Karpas-422 (cell line): ENCODE measurements around the gene PRTFDC1. TPM values are rescaled to one million over a fixed set of nuclear protein-coding genes. Genes with fewer than 3 reads are reported as not detected.

Experiments used
- DNase-seq: peaks from one replicate; pipeline ENCODE4 v3.0.0-alpha.2; 2015
- H2AFZ ChIP-seq: fragments of 200-600 bp; sonication (generic); 2 replicates; pipeline ENCODE4 v1.6.1; 2014; ENCODE audit warnings: antibody characterized with exemption, low read length, mixed read lengths
- H3K27ac ChIP-seq: fragments of 200-600 bp; sonication (generic); 2 replicates; pipeline ENCODE4 v1.5.1; 2014; ENCODE audit warnings: mild to moderate bottlenecking, low read length, moderate library complexity
- H3K27me3 ChIP-seq: fragments of 200-600 bp; sonication (generic); 2 replicates; pipeline ENCODE4 v1.6.1; 2014; ENCODE audit warnings: low read length, mixed read lengths
- H3K36me3 ChIP-seq: fragments of 200-600 bp; sonication (generic); 2 replicates; pipeline ENCODE4 v1.6.1; 2014; ENCODE audit warnings: low read length, mixed read lengths; ENCODE audit not compliant: insufficient read depth
- H3K4me1 ChIP-seq: fragments of 200-600 bp; sonication (generic); 2 replicates; pipeline ENCODE4 v1.6.1; 2014; ENCODE audit warnings: mild to moderate bottlenecking, low read length, mixed read lengths
- H3K4me2 ChIP-seq: fragments of 200-600 bp; sonication (generic); 2 replicates; pipeline ENCODE4 v1.6.1; 2014; ENCODE audit warnings: low read length, low read depth, mild to moderate bottlenecking; ENCODE audit not compliant: poor library complexity, severe bottlenecking
- H3K4me3 ChIP-seq: fragments of 200-600 bp; sonication (generic); 2 replicates; pipeline ENCODE4 v1.5.1; 2014; ENCODE audit warnings: mild to moderate bottlenecking, antibody characterized with exemption, low read length, mixed read lengths
- H3K79me2 ChIP-seq: fragments of 200-600 bp; sonication (generic); 2 replicates; pipeline ENCODE4 v1.6.1; 2014; ENCODE audit warnings: mild to moderate bottlenecking, low read length, mixed read lengths
- H3K9ac ChIP-seq: fragments of 200-600 bp; sonication (generic); 2 replicates; pipeline ENCODE4 v1.6.0; 2014; ENCODE audit warnings: low read length
- H3K9me2 ChIP-seq: fragments of 200-600 bp; sonication (generic), shearing (Covaris generic); replicated peaks from 2 replicates; pipeline ENCODE4 v1.6.0; 2014; ENCODE audit warnings: mild to moderate bottlenecking, low read length, moderate library complexity; ENCODE audit not compliant: insufficient read depth
- H3K9me3 ChIP-seq: fragments of 300-700, 200-600 bp; sonication (generic); 2 replicates; pipeline ENCODE4 v1.6.1; 2014; ENCODE audit warnings: low read length, mixed read lengths
- H4K20me1 ChIP-seq: fragments of 200-600 bp; sonication (generic); 2 replicates; pipeline ENCODE4 v1.6.1; 2014; ENCODE audit warnings: mild to moderate bottlenecking, antibody characterized with exemption, low read length, low read depth; ENCODE audit not compliant: insufficient read depth
- total RNA-seq: library from RNA; depleted of rRNA; stranded (reverse); fragments of >200 nt; shearing (Covaris generic); gene quantifications from 2 replicates; pipeline ENCODE4 v1.2.3, GENCODE V29; 2014; ENCODE audit warnings: low replicate concordance

Gene PRTFDC1
- total RNA-seq, 1 experiment from 2014 or later = not detected

DNA sequence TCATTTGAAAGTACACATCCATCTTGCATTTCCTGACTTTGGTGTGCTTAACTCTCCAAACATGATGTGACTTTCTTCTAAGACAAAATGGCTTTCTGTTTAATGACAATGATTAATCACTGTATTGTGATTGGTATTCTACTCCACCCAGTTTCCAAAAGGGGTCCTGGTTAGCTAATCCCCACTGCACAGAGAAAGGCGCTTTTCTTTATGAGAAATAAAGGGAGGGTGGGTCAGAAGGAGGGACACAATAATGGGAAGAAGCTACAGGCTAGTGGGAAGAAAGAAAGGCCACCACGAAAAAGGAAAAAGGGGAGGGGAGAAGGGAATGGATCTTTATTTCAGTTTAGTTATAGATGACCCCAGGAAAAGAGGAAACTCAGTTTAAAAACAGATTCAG lies 69.2 kb downstream of the PRTFDC1 start:
- H3K79me2 ChIP-seq = no peaks in the 10 kb centered on the region
- no peak overlapping the region for H3K27ac ChIP-seq
- H3K4me3 ChIP-seq = no peak overlapping the region
- H3K4me2 ChIP-seq = no peak overlapping the region
- no peaks in the 10 kb centered on the region for H3K9me2 ChIP-seq
- no peaks in the 10 kb centered on the region for H4K20me1 ChIP-seq
- H3K27me3 ChIP-seq = no peaks in the 10 kb centered on the region
- peaks cover 4% of the 10 kb centered on the region for H3K9me3 ChIP-seq
- no peak overlapping the region for H3K9ac ChIP-seq
- no peaks in the 10 kb centered on the region for H3K36me3 ChIP-seq
- no peak for DNase-seq
- no peak overlapping the region for H2AFZ ChIP-seq
- no peaks in the 10 kb centered on the region for H3K4me1 ChIP-seq

- H3K79me2 ChIP-seq = no peaks in the 10 kb centered on the region
- no peak overlapping the region for H2AFZ ChIP-seq
- H3K4me1 ChIP-seq = no peaks in the 10 kb centered on the region
- H3K4me2 ChIP-seq = no peak overlapping the region
- H3K9me2 ChIP-seq = no peaks in the 10 kb centered on the region
- no peak for DNase-seq
- H3K4me3 ChIP-seq = no peak overlapping the region
- peaks cover 6% of the 10 kb centered on the region for H3K9me3 ChIP-seq
- H3K9ac ChIP-seq = no peak overlapping the region
- H4K20me1 ChIP-seq = no peaks in the 10 kb centered on the region
- no peak overlapping the region for H3K27ac ChIP-seq
- no peaks in the 10 kb centered on the region for H3K27me3 ChIP-seq
- H3K36me3 ChIP-seq = no peaks in the 10 kb centered on the region
Observed at GRCh38 chr10:24882047-24882698, 70.2 kb downstream of the PRTFDC1 start.

DNA sequence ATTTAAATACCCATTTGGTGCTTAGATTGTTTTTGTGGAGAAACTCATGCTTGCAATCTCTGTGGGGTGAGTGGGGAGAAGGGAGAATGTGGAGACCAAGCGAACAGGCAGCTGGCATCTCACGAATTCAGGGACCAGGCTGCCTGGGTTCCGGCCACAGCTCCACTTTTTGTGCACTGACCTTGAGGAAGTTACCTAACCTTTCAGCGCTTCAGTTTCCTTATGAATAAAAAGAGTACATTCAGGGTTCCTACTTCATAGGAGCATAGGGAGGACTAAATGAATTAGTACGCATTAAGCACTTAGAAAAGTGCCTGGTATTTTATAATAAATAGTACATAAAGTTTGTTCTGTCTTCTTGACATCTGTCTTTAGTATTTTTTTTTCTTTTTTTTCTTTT lies 72.5 kb downstream of the PRTFDC1 start:
- Histone ChIP-seq H3K4me1 (no peaks in the 10 kb centered on the region), H3K79me2 (no peaks in the 10 kb centered on the region), H3K9me3 (peaks cover 13% of the 10 kb centered on the region), H3K27ac (no peak overlapping the region), H3K4me2 (no peak overlapping the region), H4K20me1 (no peaks in the 10 kb centered on the region), H3K36me3 (no peaks in the 10 kb centered on the region), H3K4me3 (no peak overlapping the region), H2AFZ (no peak overlapping the region), H3K9ac (no peak overlapping the region), H3K9me2 (no peaks in the 10 kb centered on the region), H3K27me3 (no peaks in the 10 kb centered on the region)
- DNase-seq = no peak

- no peak overlapping the region for H3K27ac ChIP-seq
- no peaks in the 10 kb centered on the region for H3K27me3 ChIP-seq
- H3K36me3 ChIP-seq = no peaks in the 10 kb centered on the region
- H3K9me2 ChIP-seq = no peaks in the 10 kb centered on the region
- DNase-seq = no peak
- peaks cover 22% of the 10 kb centered on the region for H3K9me3 ChIP-seq
- no peaks in the 10 kb centered on the region for H3K4me1 ChIP-seq
- no peak overlapping the region for H3K4me2 ChIP-seq
- H3K4me3 ChIP-seq = no peak overlapping the region
- H4K20me1 ChIP-seq = no peaks in the 10 kb centered on the region
- H2AFZ ChIP-seq = no peak overlapping the region
- no peaks in the 10 kb centered on the region for H3K79me2 ChIP-seq
- H3K9ac ChIP-seq = no peak overlapping the region
Observed at GRCh38 chr10:24874133-24874532, 78.3 kb downstream of the PRTFDC1 start.

DNA sequence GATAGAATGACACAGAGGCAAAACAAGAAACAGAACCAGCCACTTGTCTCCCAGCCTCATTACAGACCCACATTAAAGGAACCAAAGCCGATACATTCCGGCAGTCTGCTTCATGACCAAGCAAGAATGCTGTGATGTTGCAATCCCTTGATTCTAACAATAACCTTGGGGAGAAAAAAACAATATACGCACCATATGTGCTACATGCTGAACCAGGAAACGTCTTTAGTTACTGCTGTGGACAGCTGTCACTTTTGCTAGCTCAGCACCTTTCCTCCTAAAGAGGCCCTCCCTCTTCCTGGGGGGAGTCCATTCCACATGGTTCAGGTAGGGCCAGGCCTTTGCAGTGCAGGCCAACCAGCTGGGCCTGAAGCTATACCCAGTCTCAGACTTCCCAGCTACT lies 79.1 kb downstream of the PRTFDC1 start:
- Histone ChIP-seq H3K27ac (no peak overlapping the region), H2AFZ (no peak overlapping the region), H3K9me3 (peaks cover 23% of the 10 kb centered on the region), H3K27me3 (no peaks in the 10 kb centered on the region), H4K20me1 (no peaks in the 10 kb centered on the region), H3K4me3 (no peak overlapping the region), H3K79me2 (no peaks in the 10 kb centered on the region), H3K9ac (no peak overlapping the region), H3K4me1 (no peaks in the 10 kb centered on the region), H3K4me2 (no peak overlapping the region), H3K36me3 (no peaks in the 10 kb centered on the region), H3K9me2 (no peaks in the 10 kb centered on the region)
- DNase-seq = no peak

DNA sequence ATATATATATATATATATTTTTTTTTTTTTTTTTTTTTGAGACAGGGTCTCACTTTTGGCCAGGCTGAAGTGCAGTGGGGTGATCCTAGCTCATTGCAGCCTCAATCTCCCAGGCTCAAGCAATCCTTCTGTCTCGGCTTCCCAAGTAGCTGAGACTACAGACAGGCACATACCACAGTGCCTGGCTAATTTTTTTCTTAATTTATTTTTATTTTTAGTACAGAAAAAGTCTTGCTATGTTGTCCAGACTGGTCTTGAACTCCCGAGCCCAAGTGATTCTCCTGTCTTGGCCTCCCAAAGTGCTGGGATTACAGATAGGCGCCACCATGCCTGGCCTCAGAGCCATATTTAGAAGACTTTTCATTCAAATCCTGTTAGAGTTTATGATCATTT lies 79.6 kb downstream of the PRTFDC1 start:
- Histone ChIP-seq H3K9ac (no peak overlapping the region), H3K79me2 (no peaks in the 10 kb centered on the region), H3K4me3 (no peak overlapping the region), H3K27me3 (no peaks in the 10 kb centered on the region), H3K9me2 (no peaks in the 10 kb centered on the region), H3K4me1 (no peaks in the 10 kb centered on the region), H4K20me1 (no peaks in the 10 kb centered on the region), H3K4me2 (no peak overlapping the region), H3K36me3 (no peaks in the 10 kb centered on the region), H3K27ac (no peak overlapping the region), H3K9me3 (peaks cover 26% of the 10 kb centered on the region), H2AFZ (no peak overlapping the region)
- DNase-seq = no peak

DNA sequence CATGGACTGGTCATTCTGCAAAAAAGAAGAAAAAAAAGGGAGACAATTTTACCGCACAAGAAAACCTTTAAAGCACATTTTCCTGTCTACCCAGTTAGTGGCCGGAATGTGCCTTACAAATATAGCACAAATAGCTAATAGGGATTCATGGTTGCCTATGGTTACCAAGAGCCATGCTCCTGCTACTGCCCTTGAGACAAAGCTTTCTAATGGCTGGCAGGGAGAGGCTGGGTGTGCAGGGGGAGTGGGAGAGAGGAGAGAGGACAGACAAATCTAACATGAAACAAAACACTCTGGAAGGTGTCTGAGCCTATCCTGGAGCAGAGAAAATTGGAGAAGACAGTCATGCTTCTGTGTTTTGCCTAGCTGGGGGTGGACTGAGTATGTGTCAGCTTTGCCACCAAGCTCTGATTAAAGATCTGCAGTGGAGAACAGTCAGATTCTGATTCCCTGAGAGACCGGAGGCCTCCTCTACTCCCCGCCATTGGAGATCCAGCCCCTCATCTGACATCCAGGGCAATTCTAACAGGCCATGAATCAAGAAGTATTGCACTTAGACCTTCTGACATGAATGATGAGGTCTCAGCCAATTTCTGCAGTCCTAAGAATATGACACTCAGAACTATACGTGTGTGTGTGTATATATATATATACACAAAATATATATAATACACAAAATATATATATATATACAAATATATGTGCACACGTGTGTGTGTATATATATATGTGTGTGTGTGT lies 80.2 kb downstream of the PRTFDC1 start:
- Histone ChIP-seq H3K36me3 (no peaks in the 10 kb centered on the region), H3K4me1 (no peaks in the 10 kb centered on the region), H3K9me3 (peaks cover 24% of the 10 kb centered on the region), H3K4me3 (no peak overlapping the region), H3K79me2 (no peaks in the 10 kb centered on the region), H4K20me1 (no peaks in the 10 kb centered on the region), H3K4me2 (no peak overlapping the region), H2AFZ (no peak overlapping the region), H3K9ac (no peak overlapping the region), H3K9me2 (no peaks in the 10 kb centered on the region), H3K27ac (no peak overlapping the region), H3K27me3 (no peaks in the 10 kb centered on the region)
- no peak for DNase-seq

GRCh38 chr10:24871011-24871935 lies 81.1 kb downstream of the PRTFDC1 start:
- H3K36me3 ChIP-seq = no peaks in the 10 kb centered on the region
- no peaks in the 10 kb centered on the region for H4K20me1 ChIP-seq
- DNase-seq = no peak
- H2AFZ ChIP-seq = no peak overlapping the region
- no peak overlapping the region for H3K4me3 ChIP-seq
- peaks cover 23% of the 10 kb centered on the region for H3K9me3 ChIP-seq
- no peak overlapping the region for H3K9ac ChIP-seq
- no peak overlapping the region for H3K27ac ChIP-seq
- H3K79me2 ChIP-seq = no peaks in the 10 kb centered on the region
- H3K9me2 ChIP-seq = no peaks in the 10 kb centered on the region
- H3K4me1 ChIP-seq = no peaks in the 10 kb centered on the region
- H3K27me3 ChIP-seq = no peaks in the 10 kb centered on the region
- no peak overlapping the region for H3K4me2 ChIP-seq
